NCI-H1694 treated with DMSO at 0.1 percent for 48 hours (cell line): ENCODE results near the gene UPK2.
"Not testable (repeated sequence)": the region's sequence is repeated elsewhere in the genome, so short reads cannot be mapped to it uniquely, and the experiment has no call there.

Experiments
- DNase-seq: peaks from one replicate; lab custom pipeline; 2025; lab: John Stamatoyannopoulos, UW

Gene UPK2

GRCh38 chr11:118938491-118939403 is 17.4 kb upstream of the UPK2 start:
- DNase-seq: no peak

- DNase-seq: no peak
Measured at GRCh38 chr11:118939404-118939915, 16.6 kb upstream of the UPK2 start.

GRCh38 chr11:118939953-118940598 is 16.0 kb upstream of the UPK2 start:
- no peak for DNase-seq

- no peak for DNase-seq
Measured at GRCh38 chr11:118947091-118947490, 9.0 kb upstream of the UPK2 start.

GRCh38 chr11:118948000-118948399 is 8.1 kb upstream of the UPK2 start:
- DNase-seq: no peak

GRCh38 chr11:118953265-118953664 is 2.8 kb upstream of the UPK2 start:
- DNase-seq: no peak

GRCh38 chr11:118953976-118954375 is 2.1 kb upstream of the UPK2 start:
- not testable (repeated sequence) for DNase-seq

- DNase-seq: no peak
Measured at GRCh38 chr11:118956847-118957469, 860 bp downstream of the UPK2 start.

- no peak for DNase-seq
Measured at GRCh38 chr11:118957549-118957948, 1.5 kb downstream of the UPK2 start.

GRCh38 chr11:118957968-118958367 is 1.9 kb downstream of the UPK2 start:
- no peak for DNase-seq

GRCh38 chr11:118958577-118958976 is 2.5 kb downstream of the UPK2 start:
- DNase-seq: no peak

GRCh38 chr11:118961189-118961588 is 5.1 kb downstream of the UPK2 start:
- DNase-seq: no peak

- no peak for DNase-seq
Measured at GRCh38 chr11:118961591-118961990, 5.5 kb downstream of the UPK2 start.

GRCh38 chr11:118969508-118969907 is 13.4 kb downstream of the UPK2 start:
- DNase-seq: not testable (repeated sequence)

GRCh38 chr11:118971646-118972045 is 15.5 kb downstream of the UPK2 start, which contains the start of gene FOXR1:
TSS of gene FOXR1 (plus strand) at chr11:118971761. CDS start at chr11:118971932, 171 bp downstream.
- DNase-seq: no peak

- no peak for DNase-seq
Measured at GRCh38 chr11:118973985-118974384, 17.9 kb downstream of the UPK2 start.

- DNase-seq: no peak
Measured at GRCh38 chr11:118975771-118976709, 19.9 kb downstream of the UPK2 start.

- no peak for DNase-seq
Measured at GRCh38 chr11:118979434-118979833, 23.3 kb downstream of the UPK2 start.

GRCh38 chr11:118980191-118980881 is 24.2 kb downstream of the UPK2 start:
- DNase-seq: no peak

- DNase-seq: not testable (repeated sequence)
Measured at GRCh38 chr11:118984337-118984736, 28.2 kb downstream of the UPK2 start.

- no peak for DNase-seq
Measured at GRCh38 chr11:118984825-118985224, 28.7 kb downstream of the UPK2 start.
